HG02938 (cell line): ENCODE data around the gene ECI2.
A peak's percentile ranks its signal among the peaks of the same experiment; 100 is the strongest.

Experiments
- ATAC-seq: cut with Tn5 transposase; IDR thresholded peaks from one replicate; pipeline ENCODE4 v1.9.1; 2021; ENCODE audit warnings: mild to moderate bottlenecking, moderate library complexity; ENCODE audit not compliant: unreplicated experiment

ECI2 gene

GRCh38 chr6:4134841-4135664 lies at the start of gene ECI2:
TSS of gene ECI2 (minus strand) at chr6:4135575. CDS start at chr6:4135560, 15 bp downstream.
- peak; percentile 49 for ATAC-seq

GRCh38 chr6:4180652-4181255 lies 45.4 kb upstream of the ECI2 start:
- ATAC-seq: no peak

DNA sequence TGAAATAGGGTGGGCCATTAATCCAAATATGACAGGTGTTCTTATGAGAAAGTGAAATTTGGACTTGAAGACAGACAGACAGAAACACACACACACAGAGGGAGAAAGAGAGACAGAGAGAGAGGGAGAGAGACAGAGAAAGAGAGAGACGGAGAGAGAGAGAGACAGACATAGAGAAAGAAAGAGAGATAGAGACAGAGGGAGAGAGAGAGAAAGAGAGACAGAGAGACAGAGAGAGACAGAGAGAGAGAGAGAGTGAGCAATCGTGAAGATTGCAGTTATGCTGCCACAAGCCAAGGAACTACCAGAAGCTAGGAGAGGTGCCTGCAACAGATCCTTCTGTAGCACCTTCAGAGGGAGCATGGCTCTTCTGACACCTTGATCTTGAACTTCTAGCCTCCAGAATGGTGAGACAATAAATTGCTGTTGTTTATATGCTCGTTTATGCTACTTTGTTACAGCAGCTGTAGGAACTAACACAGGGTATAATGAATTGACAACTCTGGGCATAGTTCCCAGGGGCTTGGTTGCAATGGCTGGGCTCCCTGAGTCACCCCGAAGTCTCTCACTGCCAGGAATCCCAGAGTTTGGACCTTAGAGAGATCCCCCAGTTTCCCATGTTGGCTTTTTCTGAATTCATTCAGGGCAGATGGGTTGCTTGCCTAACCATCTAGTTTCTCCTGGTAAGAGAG lies 44.7 kb upstream of the ECI2 start:
- ATAC-seq: no peak

- no peak for ATAC-seq
These were observed 43.5 kb upstream of the ECI2 start for GRCh38 chr6:4178737-4179333.

DNA sequence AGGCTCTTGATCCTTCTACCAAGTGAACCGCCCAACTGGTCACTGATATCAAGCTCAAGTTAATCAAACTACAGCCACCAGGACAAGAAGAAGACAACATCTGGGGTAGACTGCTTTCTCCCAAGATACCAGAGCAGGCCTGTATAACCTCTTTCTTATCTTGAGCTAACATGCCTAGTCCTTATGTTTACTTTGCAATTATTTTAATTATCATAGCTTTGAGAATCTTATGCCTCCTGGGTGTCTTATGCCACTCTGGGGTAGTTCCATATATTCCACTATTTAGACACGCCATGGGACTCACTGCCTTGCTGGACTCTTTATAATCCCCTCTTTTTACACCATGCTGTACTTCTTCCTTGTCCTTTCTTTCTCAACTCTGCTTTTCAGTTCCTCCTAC lies 41.5 kb upstream of the ECI2 start:
- no peak for ATAC-seq

DNA sequence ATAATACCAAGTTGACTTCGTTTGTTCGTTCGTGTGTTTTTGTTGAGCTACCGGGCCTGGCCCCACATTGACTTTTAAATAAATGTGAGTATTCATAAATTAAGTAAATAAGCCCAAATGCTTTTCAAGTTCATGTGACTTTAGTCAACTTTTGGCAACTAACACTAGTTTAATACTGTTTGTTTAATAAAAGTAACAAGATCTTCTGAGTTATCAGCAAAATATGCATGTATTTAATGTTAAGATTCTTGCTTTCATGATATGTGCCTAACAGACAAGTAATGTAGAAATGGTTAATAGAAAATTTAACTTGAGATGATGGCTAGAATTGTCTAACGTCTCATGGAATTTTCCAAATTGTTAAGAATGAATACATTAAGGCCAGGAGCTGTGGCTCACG lies 38.7 kb upstream of the ECI2 start:
- ATAC-seq: no peak

DNA sequence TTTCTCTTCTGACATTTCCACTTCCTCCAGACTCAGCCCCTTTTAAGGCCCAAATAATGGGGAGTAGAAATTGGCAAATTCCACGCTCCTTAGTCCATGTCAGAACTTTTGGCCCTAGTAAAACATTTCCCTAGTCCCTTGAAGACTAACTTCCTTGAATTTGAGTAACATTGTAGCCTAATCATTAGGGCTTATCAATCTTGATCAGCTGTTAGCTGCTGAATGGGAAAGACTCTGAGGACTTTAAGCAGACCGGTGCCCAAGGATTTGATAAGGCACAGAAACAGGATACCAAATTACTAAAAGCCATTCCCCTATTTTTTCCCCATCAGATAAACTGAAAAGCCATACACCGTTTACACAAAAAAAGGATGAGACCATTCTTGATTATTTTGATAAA lies 37.0 kb upstream of the ECI2 start:
- ATAC-seq: no peak

DNA sequence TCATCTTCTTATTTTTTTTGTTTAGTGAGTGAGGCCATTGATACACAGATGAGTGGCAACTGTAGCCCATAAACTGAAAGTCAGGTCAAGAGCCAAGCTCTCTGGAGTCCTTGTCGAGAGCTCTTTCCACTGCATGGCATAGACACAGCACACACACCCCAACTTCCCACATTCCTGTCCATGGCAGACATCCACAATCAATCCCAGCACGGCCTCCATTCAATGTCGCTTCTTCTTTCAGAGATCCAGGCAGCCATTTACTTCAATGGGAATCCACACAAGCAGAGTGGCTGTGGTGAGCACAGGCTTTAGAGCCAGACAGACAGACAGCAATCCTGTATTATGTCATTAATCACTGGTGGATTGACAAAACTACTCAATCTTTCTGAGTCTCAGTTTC lies 34.9 kb upstream of the ECI2 start:
- ATAC-seq: no peak

DNA sequence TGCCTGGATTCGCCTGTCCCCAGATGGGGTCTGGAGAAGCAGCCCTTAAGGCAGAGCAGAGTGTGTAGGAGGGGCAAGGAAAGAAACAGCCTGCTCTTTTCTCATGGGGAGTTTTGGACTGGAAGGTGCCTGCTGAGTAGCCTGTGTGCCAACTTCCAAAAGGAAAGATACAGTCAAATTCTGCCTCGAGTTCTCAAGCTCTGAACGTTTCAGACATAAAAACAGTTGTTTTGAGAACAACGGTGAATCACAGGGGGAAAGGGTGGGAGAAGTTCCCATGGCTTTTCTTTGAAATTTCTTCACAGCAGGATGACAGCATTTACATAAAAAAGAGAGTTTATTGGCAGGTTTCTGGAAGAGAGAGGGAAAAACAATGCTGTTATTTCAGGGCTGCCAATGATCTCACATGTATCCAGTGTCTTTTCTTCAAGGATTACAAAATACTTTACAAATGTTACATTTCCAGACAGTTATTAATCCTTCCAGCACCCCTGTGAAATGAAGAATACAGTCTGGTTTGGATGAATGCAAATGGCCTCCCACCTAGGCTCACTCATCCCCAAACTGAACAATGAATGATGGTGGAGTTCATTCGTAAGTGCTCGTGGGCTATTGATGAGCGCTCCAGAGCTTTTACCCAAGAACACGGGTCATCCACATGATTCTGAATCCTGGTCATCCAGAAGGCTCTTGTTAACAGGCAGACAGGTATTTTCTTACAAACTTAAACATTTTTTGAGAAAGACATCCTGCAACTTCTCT lies 33.8 kb upstream of the ECI2 start:
- ATAC-seq: no peak

DNA sequence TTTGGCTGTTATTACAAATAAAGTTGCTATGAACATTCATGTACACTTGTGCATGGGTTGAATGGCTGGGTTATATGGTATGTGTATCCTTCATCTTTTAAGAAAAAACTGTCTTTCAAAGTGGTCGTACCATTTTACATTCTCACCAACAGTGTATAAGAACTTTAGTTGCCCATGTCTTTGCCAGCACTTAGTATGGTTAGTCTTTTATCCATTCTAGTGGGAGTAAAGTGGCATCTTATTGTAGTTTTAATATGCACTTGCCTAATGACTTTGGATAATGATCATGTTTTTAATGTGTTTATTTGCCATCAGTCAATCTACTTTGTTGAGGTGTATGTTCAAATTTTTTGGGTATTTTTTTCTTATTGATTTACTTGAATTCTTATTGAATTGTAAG lies 32.5 kb upstream of the ECI2 start:
- no peak for ATAC-seq

- no peak for ATAC-seq
These were observed 31.7 kb upstream of the ECI2 start for GRCh38 chr6:4167123-4167522.

GRCh38 chr6:4164456-4164855 lies 29.1 kb upstream of the ECI2 start:
- ATAC-seq: no peak

DNA sequence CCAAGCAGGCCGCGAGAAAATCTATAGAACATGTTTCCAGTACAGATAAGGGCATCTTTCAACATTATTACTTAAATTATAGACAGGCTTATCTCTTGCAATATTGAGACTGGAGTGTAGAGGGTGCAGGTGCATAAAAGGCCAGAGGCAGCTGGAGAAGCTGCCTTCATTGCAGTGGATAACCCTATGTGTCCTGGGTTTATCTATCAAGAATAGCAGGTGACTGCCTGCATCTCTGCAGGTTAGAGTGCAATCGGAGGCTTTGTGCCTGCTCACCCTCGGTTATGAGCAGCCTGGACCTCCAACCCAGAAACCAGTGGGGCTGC lies 28.7 kb upstream of the ECI2 start:
- no peak for ATAC-seq

DNA sequence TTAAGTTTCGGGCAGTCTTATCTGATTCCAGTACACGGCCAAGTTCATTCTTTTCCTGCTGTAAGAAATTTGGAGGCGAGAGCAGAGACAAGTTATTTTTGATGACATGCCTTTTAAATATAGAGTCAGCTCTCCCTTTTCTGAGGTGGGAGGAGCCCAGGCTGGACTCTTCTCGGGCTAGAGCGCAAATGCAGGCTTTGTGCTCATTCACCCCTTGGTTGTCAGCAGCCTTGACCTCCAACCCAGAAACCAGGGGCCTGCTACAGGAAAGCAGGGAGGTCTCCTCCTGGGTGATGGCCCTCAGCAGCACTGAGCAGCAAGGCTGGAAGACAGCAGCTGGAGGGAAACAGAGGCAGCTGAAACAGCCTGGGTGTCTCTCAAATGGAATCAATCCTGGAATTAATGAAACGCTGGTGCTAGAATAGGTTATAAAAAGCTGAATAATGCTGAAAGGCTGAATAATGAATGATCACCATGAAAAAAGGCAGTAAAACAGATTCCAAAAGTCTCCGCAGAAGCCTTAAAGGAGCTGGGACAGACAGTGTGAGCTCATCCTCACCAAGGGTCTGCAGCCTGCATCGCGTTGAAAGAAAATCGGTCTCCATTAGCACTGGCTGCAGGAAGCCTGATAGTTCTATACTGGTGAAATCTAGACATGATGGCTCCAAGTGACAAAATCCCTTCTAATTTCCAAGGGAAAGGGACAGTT lies 28.2 kb upstream of the ECI2 start:
- ATAC-seq: no peak

DNA sequence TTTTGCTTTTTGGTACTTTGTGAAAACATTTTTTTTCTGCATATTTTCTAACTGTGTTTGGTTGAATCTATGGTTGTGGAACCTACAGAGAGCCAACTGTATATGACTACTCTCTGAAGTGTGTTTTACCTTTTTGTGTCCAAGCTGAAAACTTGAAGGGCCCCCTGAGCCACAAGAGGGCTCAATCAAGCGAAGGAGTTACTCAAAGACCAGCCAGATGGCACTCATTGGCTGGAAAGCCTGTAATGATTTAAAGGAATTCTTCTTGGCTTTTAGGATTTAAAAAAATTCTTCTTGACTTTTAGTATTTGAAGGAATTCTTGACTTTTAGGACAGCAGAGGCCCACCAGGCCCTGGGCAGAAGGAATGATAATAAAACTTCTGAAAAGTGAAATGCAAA lies 27.0 kb upstream of the ECI2 start:
- no peak for ATAC-seq

GRCh38 chr6:4159491-4159890 lies 24.1 kb upstream of the ECI2 start:
- ATAC-seq: no peak

- no peak for ATAC-seq
These were observed 22.1 kb upstream of the ECI2 start for GRCh38 chr6:4157506-4157905.

DNA sequence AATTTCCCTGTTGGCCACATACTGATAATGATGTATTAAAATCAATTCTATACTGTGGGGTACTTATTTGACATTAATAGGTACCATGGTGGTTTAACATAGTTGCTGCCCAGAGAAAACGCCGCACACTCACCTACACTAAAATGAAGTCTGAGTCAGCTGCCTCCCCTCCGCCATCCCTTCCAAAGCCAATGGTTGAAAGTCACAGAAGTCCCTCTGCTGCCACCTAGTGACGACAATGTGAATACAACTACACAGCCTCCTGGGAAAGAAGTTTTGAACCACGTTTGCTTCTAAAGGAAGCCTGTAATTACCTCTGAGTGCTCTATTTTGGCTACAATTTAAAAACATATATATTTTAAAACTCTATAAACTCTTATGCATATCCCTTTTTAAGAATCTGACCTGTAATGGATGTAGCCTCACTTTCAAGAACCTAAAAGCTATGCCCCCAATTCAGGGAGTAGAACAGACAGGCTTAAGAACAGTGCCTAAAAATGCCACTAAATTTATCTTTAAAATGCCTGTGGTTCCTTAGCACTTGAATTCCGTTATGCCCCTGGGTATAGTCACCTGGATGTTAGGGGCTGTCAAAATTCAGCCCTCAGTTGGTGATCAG lies 20.6 kb upstream of the ECI2 start:
- peak; percentile 64 for ATAC-seq

DNA sequence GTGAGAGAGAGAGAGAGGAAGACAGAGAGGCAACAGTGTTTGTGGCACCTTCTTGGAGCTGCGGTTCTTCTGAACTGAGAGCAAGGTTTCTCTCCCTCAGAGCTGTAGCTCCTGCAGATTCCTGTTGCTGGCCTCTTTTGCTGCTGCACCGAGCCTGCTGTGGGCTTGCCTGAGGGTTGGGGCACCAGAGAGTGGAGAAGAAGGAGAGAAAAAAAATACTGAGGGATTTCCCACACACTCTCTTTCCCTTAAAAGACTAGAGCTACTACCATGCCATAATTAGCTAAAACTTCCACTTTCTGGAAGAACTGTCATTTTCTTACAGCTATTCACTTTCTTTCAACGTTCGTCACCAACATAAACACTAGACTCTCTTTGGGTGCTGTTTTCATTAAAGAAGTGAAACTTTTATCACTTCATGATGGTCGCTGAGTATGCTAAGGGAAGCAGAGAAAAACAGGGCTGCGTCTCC lies 18.2 kb upstream of the ECI2 start:
- ATAC-seq: peak; percentile 82

DNA sequence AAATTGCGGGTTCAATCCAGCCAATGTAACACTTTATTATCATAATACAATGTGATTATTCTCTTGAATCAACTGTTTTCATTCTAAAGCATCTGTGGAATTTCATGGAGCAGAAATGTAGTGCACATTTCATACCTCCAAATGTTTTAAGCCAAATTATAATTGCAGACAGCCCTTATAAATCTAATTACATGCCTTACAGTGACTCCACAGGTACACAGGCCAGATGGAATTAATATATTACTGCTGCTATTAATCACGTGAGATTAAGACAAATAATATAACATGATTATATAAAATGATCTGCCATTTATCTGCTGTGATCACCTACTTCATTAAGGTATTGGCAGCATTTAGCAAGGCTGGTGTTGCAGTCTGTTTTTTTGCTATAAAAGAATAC lies 9.7 kb upstream of the ECI2 start:
- ATAC-seq: no peak
